NCI-H748 treated with DMSO at 0.1 percent for 48 hours (cell line): Measurements from ENCODE around the gene RANBP17.
A peak's percentile ranks its signal among the peaks of the same experiment; 100 is the strongest.

ENCODE experiments used
- DNase-seq: peaks from one replicate; lab custom pipeline; 2025; lab: John Stamatoyannopoulos, UW

The RANBP17 gene

DNA sequence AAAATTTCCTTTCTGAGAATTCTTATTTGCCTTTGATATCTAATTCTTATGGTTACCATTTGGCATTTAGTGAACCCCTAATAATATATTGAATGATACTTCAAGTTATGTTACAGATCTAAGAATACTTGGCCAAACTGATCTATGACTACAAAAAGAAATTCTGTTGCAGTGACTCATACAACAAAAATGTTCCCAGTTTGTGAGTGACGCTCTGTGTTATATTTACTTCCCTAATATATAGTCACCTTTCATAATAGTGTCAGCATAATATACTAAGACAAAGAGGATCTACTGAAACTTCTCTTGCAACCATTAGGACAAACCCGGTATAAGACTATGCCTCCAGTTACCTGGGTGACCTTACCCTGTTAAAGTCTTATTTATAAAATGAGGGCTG, 230.4 kb downstream of the RANBP17 start:
- DNase-seq = no peak

DNA sequence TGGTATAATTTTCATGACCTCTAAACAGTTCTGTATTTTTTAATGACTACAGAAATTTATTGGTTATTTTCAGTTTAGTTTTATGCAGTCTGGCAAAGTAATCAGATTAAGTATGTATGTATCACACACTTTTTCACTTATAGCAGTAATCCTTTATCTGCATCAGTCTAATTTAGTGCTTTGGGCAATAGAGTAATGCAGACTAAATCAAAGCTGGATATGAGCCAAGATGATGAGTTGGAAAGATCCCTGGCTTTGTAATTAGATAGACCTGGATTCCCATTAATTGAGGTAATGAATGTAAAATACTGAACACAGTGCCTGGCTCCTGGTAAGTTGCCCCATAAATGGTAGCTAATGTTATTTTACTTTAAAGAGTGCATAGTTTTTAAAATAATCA, 231.8 kb downstream of the RANBP17 start:
- DNase-seq = peak; percentile 28

DNA sequence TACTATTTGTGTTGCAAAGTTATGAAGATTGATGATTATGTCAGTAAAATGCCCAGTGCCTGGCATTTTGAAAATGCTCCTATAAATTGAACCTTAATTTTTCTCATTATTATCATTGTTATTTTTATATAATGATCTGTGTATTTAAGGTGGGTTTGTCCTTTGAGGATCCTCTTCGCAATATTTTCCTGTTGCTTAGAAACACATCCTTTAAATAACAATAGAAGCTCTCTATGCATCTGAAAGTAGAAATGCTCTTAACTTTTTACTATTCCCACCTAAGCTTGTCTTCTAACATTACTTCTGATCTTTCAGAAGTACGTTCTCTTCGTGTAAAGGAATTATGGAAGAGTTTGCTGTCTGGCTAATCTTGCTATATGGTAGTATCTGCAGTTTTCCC, 232.5 kb downstream of the RANBP17 start:
- DNase-seq = peak; percentile 79

DNA sequence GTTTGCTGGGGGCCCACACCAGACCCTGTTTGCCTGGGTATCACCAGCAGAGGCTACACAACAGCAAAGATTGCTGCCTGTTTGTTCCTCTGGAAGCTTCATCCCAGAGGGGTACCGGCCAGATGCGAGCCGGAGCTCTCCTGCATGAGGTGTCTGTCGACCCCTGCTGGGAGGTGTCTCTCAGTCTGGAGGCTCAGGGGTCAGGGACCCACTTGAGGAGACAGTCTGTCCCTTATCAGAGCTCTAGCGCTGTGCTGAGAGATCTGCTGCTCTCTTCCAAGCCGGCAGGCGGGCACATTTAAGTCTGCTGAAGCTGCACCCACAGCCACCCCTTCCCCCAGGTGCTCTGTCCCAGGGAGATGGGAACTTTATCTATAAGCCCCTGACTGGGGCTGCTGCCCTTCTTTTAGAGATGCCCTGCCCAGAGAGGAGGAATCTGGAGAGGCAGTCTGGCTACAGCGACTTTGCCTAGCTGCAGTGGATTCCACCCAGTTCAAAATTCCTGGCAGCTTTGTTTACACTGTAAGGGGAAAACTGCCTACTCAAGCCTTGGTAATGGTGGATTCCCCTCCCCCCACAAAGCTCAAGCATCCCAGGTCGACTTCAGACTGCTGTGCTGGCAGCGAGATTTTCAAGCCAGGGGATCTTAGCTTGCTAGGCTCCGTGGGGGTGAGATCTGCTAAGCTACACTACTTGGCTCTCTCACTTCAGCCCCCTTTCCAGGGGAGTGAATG, 241.2 kb downstream of the RANBP17 start:
- DNase-seq = no peak

DNA sequence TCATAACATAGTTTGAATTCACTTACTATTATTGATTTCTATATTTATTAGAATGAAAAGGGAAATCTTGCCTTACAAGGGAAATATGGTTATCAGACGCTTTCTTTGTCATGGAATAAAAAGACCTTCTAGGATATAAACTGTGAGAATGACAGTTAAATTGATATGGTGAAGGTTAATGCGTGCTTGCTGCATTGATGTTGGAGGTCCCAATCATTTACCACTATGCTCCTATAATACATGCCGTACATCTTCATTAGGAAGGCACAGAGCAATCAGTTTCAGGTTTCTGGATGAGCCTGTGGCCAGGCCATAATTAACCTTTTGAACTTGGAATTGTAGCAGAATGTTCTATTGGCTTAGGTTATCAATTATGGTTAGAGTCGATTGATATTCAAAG, 245.9 kb downstream of the RANBP17 start:
- no peak for DNase-seq

DNA sequence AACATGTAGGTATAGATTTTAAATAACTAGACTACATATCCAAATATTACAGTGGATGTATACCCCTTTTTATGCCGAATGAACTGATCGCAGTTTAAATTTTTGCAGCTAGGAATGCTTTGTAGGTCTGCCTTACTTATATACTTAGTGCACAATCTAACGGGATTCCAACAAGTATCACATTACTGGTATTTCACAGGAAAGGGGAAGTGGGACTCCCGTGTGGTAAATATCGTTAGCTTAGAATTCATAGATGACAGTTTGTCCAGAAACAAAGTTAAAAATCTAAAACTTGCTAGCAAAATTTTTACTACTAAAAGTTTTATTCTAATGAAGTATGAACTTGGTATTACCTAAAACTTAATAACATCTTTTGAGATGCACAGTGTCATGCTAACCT, 253.7 kb downstream of the RANBP17 start:
- DNase-seq = no peak

DNA sequence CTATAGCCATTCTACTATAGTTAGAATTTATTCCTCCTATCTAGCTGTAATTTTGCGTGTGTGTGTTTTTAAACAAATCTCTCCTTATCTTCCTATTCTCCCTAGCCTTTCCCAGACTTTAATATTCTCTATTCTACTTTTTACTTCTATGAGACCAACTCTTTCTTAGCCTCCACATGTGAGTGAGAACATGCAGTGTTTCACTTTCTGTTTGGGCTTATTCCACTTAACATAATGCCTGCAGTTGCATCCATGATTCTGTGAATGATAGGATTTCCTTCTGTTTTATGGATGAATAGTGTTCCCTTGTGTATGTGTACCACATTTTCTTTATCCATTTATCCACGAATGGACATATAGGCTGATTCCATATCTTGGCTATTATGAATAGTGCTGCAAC, 254.9 kb downstream of the RANBP17 start:
- no peak for DNase-seq

DNA sequence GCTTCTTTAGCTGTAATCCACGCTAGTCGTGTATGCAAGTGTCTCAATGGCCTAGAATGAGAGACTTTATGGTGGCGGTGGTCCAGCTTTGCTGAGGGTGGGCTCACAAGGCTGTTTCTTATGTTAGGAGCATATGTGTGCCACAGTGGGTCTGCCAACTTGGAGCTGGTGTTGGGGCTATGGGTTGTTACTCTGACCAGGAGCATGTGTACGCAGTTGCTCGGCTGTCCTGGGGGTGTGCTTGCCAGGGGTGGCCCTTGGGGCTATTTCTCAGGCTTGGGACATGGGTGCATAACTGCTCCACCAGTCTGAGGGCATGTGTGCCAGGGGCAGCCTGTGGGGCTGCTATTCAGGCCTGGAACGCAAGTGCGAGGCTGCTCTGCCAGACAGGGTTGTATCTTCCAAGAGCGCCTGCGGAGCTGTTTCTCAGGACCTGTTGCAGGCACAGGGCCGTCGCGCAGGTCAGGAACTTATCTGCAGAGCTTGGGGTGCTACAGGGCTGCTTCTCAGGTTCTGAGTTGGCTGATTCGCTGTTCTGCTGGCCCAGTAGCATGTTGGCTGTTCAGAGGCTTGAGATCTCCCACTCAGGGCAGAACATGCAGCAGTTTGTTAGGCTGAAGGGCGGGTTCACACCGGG, 259.3 kb downstream of the RANBP17 start:
- DNase-seq = no peak

DNA sequence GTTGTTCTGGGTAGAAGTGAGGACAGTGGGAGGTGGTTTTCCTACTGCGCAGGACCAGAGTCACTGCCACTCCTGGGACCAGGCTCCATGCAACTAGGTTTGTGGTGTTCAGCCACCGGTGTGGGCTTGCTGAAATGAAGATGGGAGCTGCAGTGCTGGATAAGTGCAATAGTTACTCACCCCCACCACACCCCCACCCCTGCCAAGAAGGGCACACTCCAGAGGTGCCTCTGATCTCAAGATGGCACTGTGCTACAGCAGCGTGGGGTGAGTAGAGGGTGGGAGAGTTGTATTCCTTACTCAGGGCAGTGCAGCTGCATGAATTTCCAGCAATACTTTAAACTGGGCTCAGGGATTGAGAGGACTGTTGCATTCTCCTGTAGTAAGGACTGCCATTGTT, 259.8 kb downstream of the RANBP17 start:
- DNase-seq = no peak

DNA sequence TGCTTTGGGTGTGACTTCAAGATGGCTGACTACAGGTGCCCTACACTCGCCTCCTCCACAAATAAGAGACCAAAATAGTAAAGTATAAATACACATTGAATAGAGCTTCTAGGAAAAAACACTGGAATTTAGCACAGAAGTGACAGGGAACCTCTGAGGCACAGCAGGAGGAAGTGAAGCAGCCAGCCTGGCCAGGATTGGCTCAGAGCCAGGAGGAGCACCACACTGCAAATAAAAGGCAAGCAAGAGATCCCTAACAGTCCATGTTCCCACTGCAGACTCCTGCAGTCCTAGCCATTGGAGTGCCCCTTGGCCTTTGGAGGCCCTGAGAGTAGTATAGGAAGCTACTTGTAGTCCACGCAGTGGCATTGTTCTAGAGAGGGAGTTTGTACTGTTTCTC, 260.6 kb downstream of the RANBP17 start:
- no peak for DNase-seq

DNA sequence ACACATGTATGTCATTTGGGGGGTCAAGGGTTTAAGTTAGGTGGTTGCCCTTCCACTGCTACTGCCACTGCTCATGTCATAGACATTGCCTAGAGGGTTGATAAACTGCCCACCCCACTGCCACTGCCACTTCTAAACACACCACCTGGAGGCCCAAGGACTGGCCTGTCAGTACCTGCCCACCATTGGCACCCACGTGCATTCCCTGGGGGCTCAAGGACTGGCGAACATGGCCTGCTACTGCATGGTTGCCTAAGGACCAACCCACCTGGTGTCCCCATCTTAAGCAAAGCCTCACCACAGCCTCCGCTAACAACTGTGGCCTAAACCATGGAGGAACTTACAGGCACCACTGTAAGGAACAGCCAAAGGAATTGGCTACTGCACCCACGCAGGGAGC, 261.6 kb downstream of the RANBP17 start:
- no peak for DNase-seq

DNA sequence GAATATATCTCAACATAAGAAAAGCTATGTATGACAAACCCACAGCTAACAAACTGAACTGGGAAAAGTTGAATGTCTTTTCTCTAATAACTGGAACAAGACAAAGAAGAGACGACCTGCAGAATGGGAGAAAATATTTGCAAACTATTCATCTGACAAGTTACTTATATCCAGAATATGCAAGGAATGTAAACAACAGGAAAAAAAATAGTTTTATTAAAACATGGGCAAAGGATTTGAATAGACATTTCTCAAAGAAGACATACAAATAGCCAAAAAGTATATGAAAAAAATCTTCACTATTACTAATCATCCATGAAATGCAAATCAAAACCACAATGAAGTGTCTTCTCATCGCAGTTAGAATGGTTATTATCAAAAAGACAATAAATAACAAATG, 265.5 kb downstream of the RANBP17 start:
- DNase-seq = no peak

DNA sequence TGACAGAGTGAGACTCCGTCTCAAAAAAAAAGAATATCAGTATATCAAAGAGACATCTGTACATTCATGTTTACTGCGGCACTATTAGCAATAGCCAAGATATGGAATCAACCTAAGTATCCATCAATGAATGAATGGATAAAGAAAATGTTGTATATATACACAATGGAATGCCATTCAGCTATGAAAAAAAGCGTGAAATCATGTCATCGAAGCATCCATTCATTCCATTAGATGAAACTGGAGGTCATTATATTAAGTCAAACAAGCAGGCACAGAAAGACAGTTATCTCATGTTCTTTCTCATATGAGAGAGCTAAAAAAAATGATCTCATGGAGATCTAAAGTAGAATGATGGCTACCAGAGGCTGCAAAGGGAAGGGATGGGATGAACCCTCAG, 266.3 kb downstream of the RANBP17 start:
- DNase-seq = no peak

DNA sequence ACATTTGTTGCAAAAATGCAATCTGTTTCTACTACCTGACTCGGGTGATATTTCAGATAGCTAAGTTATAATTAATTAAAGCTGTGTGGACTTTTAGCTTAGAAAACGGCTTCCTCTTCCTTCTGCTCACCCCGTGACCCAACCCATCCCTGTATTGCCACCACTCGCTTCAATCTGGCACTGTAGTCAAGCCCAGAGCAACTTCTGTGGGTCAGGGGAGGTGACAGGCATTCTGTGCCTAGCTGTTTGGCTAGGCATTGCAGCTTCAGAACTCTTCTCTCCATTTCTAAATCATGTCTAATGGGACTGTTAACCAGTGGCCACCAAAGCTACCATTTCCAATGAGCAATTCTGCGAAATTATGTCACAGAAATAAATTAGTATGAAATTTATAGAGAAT, 267.5 kb downstream of the RANBP17 start:
- no peak for DNase-seq

DNA sequence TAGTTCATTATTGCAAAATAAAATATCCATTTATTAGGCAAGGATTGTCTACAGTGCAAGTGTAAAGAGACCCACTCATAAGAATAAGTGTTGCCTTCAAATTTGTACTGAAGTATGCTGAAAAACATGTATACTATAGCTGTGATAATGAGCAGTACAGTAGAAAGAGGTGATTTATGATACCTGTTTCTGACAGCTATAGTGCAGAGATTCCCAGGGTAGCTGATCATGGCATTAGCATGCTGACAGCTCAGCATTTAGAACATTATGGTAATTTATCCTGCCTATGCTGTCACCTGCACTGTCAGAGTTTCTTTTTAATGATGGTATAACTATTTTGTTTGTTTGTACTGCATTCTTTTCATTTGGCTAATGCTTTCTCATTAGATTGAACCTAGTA, 269.7 kb downstream of the RANBP17 start:
- no peak for DNase-seq

DNA sequence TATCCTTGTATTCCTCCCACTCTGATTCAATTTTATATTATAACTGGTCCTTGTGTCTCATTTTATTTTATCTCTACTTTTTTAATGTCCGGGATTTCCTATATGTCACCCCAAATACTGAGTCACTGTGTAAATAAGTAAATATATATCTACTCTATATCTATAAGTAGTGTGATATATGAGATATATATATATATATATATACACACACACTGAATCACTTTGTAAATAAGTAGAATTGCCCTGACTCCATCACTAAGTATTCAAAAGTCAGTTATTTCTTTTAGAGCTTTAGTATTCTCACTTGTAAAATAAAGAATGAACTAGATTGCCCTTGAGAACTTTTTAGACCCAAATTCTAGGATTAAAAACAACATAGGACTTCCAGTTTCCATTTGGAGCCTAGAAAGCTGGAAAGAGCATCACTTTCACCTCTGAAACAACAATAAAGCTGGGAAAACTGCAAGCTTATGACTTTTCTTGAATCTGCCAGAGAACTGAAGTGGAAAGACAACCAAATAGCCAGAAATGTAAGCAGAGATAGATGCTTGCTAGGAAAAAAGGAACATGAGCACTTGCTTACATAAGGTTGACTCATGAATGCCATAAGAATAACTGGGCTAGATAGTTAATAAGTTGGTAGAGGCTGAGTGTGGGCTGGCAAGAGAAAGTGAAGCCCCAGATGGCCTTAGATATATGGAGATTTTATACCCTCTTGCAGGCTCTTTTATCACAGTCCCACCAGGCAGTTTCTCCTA, 276.1 kb downstream of the RANBP17 start:
- no peak for DNase-seq

DNA sequence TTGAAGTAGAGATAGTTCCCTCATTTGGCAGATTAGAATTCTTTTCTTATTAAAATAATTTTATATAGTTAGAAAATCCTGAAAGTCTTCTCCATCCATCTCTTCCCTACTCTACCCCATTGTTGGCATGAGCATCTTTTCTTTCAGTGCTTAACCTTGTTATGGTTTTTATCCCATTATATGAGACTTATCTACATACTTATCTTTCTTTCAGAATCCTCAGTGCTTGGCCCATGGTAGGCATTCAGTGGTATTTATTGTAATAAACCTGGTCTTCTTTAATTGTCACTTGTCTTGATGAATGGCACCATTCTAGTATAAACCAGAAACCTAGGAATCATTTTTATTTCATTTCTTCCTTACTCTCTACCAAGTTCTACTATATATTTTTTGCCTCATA, 277.4 kb downstream of the RANBP17 start:
- DNase-seq = no peak

DNA sequence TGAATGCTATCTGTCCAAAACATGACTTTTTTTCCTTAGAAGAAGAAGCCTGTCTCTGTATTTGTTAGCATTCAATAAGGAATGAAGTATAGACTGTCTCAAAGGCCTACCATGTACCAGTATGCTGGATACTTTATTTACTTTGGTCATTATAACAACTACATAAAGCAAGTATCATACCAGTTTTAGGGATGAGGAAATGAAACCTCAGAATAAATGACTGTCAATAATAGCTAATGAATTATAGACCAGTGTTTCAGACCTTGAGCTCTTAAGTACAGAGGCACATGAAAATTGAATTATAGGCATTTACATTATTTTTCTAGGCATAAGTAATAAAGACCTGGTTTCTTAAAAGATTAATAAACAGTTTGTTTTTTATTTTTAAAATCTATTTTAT, 280.8 kb downstream of the RANBP17 start:
- no peak for DNase-seq

DNA sequence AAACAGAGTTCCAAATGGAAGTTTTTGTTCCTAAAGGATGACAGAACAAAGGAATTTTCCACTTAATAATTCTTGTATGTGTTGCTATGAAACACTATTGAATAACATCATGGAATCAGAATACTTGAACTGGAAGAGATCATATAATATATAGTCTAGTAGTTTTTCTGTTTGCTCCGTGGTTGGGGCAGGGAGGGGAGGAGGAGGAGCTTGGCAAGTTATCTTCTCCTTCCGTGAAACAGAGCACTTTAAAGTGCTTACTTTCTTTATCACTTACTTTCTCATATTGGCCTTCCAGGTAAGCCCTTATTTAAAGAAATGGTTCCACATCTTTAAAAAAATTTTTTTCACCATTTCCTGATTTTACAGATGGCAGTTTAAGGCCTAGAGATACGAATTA, 281.4 kb downstream of the RANBP17 start:
- no peak for DNase-seq

DNA sequence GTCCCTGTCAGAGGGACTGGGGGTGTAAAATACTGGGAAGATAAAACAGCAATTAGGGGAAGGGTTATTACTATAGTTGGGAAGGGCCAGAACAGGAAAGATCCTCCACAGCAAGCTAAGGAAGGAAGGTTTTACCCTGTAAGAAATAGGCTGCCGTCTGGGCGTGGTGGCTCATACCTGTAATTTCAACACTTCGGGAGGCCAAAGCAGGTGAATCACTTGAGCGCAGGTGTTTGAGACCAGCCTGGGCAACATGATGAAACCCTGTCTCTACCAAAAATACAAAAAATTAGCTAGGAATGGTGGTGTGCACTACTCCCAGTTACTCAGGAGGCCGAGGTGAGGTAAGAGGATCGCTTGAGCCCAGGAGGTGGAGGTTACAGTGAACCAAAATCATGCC, 282.1 kb downstream of the RANBP17 start:
- no peak for DNase-seq

DNA sequence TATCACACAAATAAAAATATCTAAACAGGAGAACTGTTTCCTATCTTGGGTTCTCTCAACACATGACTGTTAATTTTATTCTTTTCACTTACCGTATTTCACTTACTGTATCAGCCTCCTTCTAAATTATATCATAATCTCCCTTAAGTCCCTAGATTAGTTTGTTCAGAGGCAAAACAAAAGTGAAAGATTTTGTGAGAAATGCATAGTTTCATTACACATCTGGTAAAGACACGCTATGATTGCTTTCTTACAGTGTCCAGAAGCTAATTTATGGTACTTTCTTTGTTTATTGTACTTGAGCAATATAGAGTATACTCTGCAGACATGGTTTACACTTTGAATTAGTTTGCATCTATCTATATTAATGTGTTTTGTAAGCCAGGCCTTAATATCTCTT, 287.5 kb downstream of the RANBP17 start:
- no peak for DNase-seq

DNA sequence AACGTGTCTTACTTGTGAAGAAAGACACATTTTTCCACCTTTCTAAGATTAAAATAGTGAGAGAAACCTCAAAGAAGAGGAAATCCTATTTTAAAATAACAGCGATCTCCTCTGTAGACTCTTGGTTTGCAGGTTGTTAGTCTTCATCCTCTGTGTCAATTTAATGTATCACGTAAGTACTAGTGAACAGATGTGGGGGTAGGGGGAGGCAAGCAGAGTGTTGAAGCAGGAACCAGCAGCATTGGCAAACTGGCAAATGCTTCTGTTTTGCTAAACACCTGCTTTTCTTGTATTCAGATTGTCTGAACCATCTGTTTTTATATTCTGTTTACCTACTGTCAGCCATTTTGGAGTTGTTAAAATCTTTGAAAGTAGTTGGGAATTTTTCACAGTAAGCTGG, 288.0 kb downstream of the RANBP17 start:
- no peak for DNase-seq

DNA sequence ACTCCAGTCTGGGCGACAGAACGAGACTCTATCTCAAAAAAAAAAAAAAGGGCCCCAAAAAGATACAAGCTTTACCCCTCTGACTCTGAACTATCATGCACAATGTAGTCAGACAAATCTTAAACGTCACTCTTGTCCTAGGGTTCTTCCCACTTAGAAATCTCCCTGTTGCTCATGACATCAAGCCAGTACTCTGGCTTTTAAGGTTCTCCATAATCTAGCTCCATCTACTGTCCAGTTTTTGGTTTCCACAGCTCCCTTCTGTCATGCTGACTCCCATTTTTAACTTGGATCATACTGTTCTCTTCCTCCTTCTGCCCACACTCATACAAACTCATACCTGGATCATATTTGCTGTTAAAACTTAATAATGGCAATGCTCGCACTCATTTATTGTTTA, 290.6 kb downstream of the RANBP17 start:
- DNase-seq = peak; percentile 30
